ENCODE measurements around the gene MOSPD2. TPM values are rescaled to one million over a fixed set of nuclear protein-coding genes. Genes with fewer than 3 reads are reported as not detected.

MOSPD2 gene
- total RNA-seq, 3 donors from 2014 or later, result 19.7 to 27.8 (median 20.9) TPM

DNA sequence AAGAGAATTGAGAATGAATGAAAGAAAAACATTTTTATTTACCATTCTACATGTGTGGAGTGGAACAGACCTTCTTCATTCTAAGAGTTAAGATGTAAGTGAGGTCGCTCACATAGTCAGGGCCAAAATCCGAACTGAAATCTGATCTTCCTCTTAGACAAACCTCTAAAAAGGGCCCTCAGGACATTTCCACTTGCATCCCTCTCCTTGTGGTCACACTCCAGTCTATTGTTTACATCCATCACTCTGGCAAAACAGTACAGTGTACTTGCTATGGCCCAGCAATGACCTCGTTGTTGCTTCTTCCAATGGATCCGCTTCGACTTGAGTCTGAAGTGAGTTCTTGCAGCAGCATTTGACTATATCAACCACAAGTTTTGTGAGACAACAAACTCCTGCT, 54.2 kb downstream of the MOSPD2 start:
- Histone ChIP-seq H3K27me3 (peaks cover 0 to 18% of the 10 kb centered on the region in 2 donors), H3K9me3 (no peaks in the 10 kb centered on the region)
- intact Hi-C loops (cut with DNase I; ENCODE audit: low total_unique reads), result no loop called here

DNA sequence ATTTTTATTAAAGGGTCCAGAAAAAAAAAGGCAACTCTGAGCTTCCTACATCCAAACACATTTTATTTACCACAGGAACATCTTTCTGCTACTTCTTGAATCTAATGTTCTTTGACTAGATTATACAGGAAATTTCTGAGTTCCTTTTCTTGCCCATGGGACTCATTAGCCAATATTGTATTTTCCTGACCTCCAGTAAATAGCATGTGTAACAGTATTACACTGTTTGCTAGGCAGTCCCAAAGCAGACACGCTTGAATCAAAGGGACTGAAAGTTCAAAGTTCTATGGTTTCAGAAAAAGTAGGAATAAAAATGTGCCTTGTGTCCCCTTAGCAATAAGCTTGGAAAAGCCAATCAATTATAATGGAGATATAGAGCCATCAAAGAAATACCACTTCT, 57.4 kb downstream of the MOSPD2 start:
- Histone ChIP-seq H3K36me3 (no peaks in the 10 kb centered on the region), H3K27ac (no peak overlapping the region), H3K27me3 (peaks cover 0 to 19% of the 10 kb centered on the region in 2 donors), H3K4me1 (no peaks in the 10 kb centered on the region), H3K9me3 (no peaks in the 10 kb centered on the region), H3K4me3 (no peak overlapping the region)
- DNase-seq (ENCODE audit: low spot score in 2 of 2), result no peak
- intact Hi-C loops (cut with DNase I; ENCODE audit: low total_unique reads), result no loop called here
- TF ChIP-seq POLR2A (IDR thresholded peaks at IDR 0.05) (no peak), POLR2AphosphoS5 (IDR thresholded peaks at IDR 0.05) (no peak)
- TF ChIP-seq, protein P1, sequence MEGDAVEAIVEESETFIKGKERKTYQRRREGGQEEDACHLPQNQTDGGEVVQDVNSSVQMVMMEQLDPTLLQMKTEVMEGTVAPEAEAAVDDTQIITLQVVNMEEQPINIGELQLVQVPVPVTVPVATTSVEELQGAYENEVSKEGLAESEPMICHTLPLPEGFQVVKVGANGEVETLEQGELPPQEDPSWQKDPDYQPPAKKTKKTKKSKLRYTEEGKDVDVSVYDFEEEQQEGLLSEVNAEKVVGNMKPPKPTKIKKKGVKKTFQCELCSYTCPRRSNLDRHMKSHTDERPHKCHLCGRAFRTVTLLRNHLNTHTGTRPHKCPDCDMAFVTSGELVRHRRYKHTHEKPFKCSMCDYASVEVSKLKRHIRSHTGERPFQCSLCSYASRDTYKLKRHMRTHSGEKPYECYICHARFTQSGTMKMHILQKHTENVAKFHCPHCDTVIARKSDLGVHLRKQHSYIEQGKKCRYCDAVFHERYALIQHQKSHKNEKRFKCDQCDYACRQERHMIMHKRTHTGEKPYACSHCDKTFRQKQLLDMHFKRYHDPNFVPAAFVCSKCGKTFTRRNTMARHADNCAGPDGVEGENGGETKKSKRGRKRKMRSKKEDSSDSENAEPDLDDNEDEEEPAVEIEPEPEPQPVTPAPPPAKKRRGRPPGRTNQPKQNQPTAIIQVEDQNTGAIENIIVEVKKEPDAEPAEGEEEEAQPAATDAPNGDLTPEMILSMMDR (IDR thresholded peaks at IDR 0.05), result no peak

More for the DNA sequence above, 54.2 kb downstream of the MOSPD2 start:
- Histone ChIP-seq H3K4me1 (no peaks in the 10 kb centered on the region), H3K4me3 (no peak overlapping the region), H3K27ac (no peak overlapping the region), H3K36me3 (no peaks in the 10 kb centered on the region)
- no peak for TF ChIP-seq POLR2A (IDR thresholded peaks at IDR 0.05)
- TF ChIP-seq, protein P1 (IDR thresholded peaks at IDR 0.05), result no peak
- TF ChIP-seq POLR2AphosphoS5 (IDR thresholded peaks at IDR 0.05), result no peak
- no peak for DNase-seq (ENCODE audit: low spot score in 2 of 2)

DNA sequence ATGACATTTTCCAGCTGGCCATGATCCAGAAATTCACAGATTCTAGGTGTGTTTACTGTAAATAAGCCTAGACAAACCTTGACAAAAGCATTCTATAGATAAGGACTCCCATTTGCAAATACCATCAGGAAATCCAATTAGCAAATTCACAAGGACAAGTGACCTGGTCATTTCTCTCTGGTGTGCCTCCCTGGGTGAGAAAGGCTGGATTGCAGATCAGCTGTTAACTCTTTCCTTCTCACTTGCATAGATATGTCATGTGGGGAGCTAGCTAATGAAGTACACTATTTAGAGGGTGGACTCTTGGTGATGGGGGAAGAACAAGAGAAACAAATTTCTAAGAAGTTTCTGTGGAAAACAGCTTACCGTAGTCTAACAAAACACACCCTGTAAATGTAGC, 58.9 kb downstream of the MOSPD2 start:
- DNase-seq (ENCODE audit: low spot score in 2 of 2), result no peak
- no peaks in the 10 kb centered on the region for H3K9me3 ChIP-seq
- H3K27ac ChIP-seq, result no peak overlapping the region
- intact Hi-C loops (cut with DNase I; ENCODE audit: low total_unique reads), result no loop called here
- no peak overlapping the region for H3K4me3 ChIP-seq
- no peaks in the 10 kb centered on the region for H3K36me3 ChIP-seq
- H3K4me1 ChIP-seq, result no peaks in the 10 kb centered on the region
- TF ChIP-seq POLR2A (IDR thresholded peaks at IDR 0.05) (no peak), POLR2AphosphoS5 (IDR thresholded peaks at IDR 0.05) (no peak)
- peaks cover 0 to 18% of the 10 kb centered on the region in 2 donors for H3K27me3 ChIP-seq

DNA sequence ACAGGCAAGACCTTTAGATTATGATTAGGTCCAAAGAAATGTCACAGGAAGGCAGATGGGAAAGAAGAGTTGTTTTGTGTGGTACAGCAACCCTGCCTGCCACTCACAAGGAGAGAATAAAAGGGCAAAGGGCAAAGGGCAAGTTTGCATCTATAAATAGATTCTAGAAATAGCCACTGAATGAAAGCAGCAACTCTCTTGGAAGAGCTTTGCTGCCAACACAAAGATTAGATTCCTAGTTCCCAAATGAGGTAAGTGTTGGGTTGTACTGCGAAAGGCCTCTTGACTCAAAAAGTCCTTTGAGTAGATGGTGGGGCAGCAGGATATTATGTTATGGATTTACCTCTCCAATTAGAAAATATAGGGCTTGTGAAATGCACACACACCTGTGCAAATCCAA, 61.2 kb downstream of the MOSPD2 start:
- intact Hi-C loops (cut with DNase I; ENCODE audit: low total_unique reads), result no loop called here
- H3K27me3 ChIP-seq, result peaks cover 0 to 15% of the 10 kb centered on the region in 2 donors
- no peak overlapping the region for H3K4me3 ChIP-seq
- H3K27ac ChIP-seq, result no peak overlapping the region
- no peaks in the 10 kb centered on the region for H3K4me1 ChIP-seq
- no peaks in the 10 kb centered on the region for H3K36me3 ChIP-seq
- DNase-seq (ENCODE audit: low spot score in 2 of 2), result no peak
- H3K9me3 ChIP-seq, result no peaks in the 10 kb centered on the region
- no peak for TF ChIP-seq POLR2A (IDR thresholded peaks at IDR 0.05)
- TF ChIP-seq, protein P1 (IDR thresholded peaks at IDR 0.05), result no peak
- no peak for TF ChIP-seq POLR2AphosphoS5 (IDR thresholded peaks at IDR 0.05)

DNA sequence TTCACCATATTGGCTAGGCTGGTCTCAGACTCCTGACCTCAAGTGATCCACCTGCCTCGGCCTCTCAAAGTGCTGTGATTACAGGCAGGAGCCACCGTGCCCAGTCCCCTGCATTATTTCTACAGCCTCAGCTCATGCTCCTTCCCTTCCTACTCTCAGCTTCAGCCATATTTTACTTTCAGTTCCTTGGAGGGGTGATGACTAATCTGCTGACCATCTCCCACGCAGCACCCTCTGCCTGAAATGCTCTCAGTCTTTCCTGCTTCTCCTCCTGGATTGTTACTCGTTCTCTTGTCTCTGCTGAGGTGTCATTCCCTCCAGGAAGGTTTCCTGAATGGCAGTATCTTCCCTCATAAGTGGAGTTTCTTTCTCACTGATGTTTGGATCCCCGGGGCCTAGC, 63.3 kb downstream of the MOSPD2 start:
- H3K36me3 ChIP-seq, result no peaks in the 10 kb centered on the region
- H3K4me3 ChIP-seq, result no peak overlapping the region
- no peak for TF ChIP-seq POLR2AphosphoS5 (IDR thresholded peaks at IDR 0.05)
- TF ChIP-seq, protein P1 (IDR thresholded peaks at IDR 0.05), result no peak
- TF ChIP-seq POLR2A (IDR thresholded peaks at IDR 0.05), result no peak
- no peak overlapping the region for H3K27ac ChIP-seq
- H3K9me3 ChIP-seq, result no peaks in the 10 kb centered on the region
- intact Hi-C loops (cut with DNase I; ENCODE audit: low total_unique reads), result no loop called here
- peaks cover 0 to 10% of the 10 kb centered on the region in 2 donors for H3K27me3 ChIP-seq
- no peak for DNase-seq (ENCODE audit: low spot score in 2 of 2)
- H3K4me1 ChIP-seq, result no peaks in the 10 kb centered on the region

DNA sequence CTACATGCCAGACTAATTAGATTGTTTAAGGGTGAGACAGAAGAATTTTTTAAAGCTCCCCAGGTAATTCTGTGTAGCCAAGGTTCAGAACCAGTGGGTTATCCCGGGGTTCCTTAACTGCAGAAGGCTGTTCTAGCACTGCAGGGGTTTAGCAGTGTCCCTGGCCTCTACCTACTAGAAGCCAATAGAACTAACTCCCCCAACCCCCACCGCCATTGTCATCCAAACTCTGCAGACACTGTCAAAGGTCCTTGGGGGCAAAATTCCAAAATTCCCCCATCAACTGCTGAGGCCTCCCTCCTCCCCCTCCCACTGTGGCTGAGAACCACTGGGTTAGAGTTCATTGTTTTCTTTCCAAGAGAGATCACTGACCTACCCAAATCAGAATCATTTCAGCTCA, 66.4 kb downstream of the MOSPD2 start:
- H3K27ac ChIP-seq, result no peak overlapping the region
- H3K9me3 ChIP-seq, result no peaks in the 10 kb centered on the region
- H3K4me1 ChIP-seq, result no peaks in the 10 kb centered on the region
- TF ChIP-seq, protein P1 (IDR thresholded peaks at IDR 0.05), result no peak
- TF ChIP-seq POLR2AphosphoS5 (IDR thresholded peaks at IDR 0.05), result no peak
- TF ChIP-seq POLR2A (IDR thresholded peaks at IDR 0.05), result no peak
- no peak for DNase-seq (ENCODE audit: low spot score in 2 of 2)
- H3K36me3 ChIP-seq, result no peaks in the 10 kb centered on the region
- intact Hi-C loops (cut with DNase I; ENCODE audit: low total_unique reads), result no loop called here
- no peaks in the 10 kb centered on the region for H3K27me3 ChIP-seq
- H3K4me3 ChIP-seq, result no peak overlapping the region

Data from breast epithelium (tissue), 4 donors.